Stimulated activated CD4-positive, alpha-beta T cell treated with anti-CD3 and anti-CD28 coated beads, Interleukin-15, amount 100 ng/mL, for 48 hours (primary cell): ENCODE measurements around the gene MACF1.
"Not testable (repeated sequence)": the region's sequence is repeated elsewhere in the genome, so short reads cannot be mapped to it uniquely, and the experiment has no call there.

ENCODE experiments used
- DNase-seq, 2 donors: peaks; one replicate each; pipeline ENCODE4 v3.0.0-alpha.2; 2020; ENCODE audit warnings: low read depth in 2 of 2

MACF1 gene

GRCh38 chr1:39490596-39491145, 286.2 kb downstream of the MACF1 start:
- no peak for DNase-seq

GRCh38 chr1:39491146-39491921, 286.8 kb downstream of the MACF1 start, which contains the start of gene BMP8A:
Gene BMP8A (plus strand): TSS chr1:39491636. CDS start chr1:39491992, 356 bp downstream.
- DNase-seq, result peak; percentile 18 to 54

DNA sequence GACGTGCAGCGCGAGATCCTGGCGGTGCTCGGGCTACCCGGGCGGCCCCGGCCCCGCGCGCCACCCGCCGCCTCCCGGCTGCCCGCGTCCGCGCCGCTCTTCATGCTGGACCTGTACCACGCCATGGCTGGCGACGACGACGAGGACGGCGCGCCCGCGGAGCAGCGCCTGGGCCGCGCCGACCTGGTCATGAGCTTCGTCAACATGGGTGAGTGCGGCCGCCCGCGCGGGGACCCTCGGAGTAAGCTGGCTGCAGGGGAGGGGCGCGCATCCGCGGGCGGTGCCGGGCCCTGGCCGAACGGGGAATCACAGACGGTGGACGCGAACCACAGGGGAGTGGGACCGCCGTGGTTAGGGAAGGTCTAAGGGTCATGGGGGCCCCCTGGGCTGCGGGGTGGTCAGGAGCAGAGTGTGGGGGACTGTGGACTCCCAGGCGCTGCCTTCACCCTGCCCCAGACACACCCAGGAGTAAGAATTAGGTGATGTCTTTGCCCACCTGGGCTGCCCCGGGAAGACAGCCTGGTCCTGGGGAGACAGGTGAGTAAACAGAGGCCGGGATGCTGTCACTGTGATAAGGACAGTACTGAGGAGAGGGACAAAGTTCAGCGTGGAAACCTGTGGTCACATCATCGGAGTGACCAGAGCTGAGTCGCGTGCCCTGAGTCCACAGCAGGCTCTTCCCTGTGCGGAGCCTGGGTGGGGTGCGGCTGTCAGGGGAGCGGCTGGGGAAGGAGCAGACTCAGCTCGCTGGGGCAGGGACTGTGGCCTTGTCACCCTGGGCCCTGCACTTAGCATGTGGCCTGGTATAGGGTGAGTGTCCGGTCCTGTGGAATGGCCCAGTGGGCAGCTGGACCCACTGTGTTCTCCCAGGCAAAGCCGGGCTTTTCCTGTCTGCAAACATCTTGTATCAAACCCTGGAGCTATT, 287.9 kb downstream of the MACF1 start:
- not testable (repeated sequence) for DNase-seq

DNA sequence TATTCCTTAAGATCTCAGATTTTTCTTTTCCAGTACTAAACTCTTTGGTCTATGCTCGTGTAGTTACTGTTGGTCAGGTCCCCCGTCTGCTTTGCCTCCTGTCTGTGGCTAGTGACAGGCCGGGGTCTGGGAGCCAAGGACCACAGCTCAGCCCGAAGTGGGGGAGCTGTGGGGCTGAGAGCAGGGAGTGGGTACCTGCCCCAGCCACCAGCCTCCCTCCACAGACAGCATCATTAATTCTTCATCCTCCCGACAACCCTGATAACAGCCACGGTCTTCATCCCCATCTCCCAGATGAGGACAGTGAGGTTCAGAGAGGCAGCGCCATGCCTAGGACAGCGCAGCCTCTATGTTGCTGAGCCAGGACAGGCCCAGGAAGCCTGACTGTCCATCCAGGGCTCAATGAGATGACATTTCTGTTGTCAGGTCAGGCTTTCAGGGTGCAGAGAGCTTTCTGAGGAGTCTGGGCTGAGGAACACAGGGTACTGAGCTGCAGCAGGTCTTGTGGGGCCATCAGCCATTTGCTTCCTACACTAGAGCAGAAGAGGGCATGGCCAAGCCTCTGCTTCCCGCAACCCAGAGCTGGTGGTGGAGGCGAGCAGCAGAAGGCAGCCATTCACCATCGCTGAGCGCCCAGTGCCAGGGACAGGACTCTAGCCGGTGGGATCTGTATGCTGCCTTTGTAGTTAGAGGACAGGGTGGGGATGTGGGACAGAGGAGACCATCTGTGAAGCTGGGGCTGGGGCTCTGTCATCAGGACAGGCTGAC, 288.7 kb downstream of the MACF1 start:
- DNase-seq, result not testable (repeated sequence)

- DNase-seq, result no peak
Observed at GRCh38 chr1:39494671-39495410, 290.3 kb downstream of the MACF1 start.

GRCh38 chr1:39496520-39496919, 292.0 kb downstream of the MACF1 start:
- DNase-seq, result not testable (repeated sequence)

GRCh38 chr1:39497585-39497984, 293.1 kb downstream of the MACF1 start:
- DNase-seq, result no peak

- not testable (repeated sequence) for DNase-seq
Observed at GRCh38 chr1:39498096-39498710, 293.7 kb downstream of the MACF1 start.

DNA sequence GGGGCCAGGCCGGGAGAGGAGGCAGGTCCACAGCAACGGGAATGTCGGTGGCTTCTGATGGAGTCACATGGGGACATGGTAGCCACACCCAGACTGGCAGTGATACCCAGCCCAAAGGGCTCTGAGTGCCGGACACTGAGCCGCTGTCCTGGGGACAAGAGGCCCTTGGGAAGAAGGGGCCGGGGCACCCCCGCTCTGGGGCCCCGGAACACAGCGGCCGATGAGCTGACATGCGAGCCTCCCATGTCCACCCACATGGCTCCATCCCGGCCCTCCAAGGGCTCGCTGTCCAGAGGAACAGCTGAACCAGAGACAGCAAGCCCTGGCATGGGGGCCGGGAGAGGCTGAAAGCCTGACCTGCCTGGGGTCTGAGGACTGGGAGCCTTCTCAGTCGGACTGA, 294.3 kb downstream of the MACF1 start:
- not testable (repeated sequence) for DNase-seq

- DNase-seq, result no peak
Observed at GRCh38 chr1:39499668-39500067, 295.2 kb downstream of the MACF1 start.

- no peak for DNase-seq
Observed at GRCh38 chr1:39500862-39501389, 296.4 kb downstream of the MACF1 start.

- no peak for DNase-seq
Observed at GRCh38 chr1:39501666-39502065, 297.2 kb downstream of the MACF1 start.

- DNase-seq, result not testable (repeated sequence)
Observed at GRCh38 chr1:39504436-39504835, 299.9 kb downstream of the MACF1 start.

DNA sequence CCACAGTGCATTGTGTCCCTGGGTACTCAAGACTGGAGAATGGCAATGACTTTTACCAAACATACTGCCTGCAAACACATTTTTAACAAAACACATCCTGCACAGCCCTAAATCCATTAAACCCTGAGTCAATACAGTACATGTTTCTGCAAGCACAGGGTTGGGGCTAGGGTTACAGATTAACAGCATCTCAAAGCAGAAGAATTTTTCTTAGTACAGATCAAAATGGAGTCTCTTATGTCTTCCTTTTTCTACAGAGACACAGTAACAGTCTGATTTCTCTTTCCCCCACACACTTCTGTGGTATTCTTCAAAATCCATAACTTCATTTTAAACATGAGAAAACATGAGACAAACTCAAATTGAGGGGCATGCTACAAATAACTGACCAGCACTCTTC, 300.8 kb downstream of the MACF1 start:
- DNase-seq, result no peak

DNA sequence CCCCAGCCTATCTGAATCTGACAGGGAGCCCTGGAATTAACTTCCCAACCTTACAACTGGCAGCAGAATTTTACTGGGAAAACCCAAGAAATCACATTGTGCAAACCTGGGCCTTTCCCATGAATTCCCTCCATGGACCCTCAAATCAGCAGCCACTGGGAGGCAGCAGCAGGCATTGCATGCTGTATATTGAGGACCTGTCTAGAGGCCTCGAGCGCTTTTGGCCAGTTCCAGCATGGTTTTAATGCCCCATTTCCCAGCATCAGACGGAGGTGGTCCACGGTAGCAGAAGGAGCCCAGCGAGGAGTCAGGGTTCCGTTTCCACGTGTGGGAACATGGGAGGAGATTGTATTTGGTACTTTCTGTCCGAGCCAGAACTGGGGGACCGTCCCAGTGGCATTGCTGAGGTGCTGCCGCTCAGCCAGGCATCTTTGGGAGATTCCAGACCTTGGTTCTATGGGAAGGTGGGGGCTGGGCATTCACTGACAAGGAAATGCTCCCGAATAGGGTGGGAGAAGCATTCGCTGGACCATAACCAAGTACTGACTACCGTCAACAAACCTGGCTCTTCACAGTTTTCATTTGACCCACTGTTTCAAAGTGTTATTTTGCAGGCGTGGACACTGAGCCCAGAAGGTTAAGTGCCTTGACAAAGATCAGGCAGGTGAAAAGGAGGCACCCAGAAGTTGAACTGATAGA, 302.9 kb downstream of the MACF1 start:
- no peak for DNase-seq

- no peak for DNase-seq
Observed at GRCh38 chr1:39508266-39508665, 303.8 kb downstream of the MACF1 start.

GRCh38 chr1:39508857-39509305, 304.4 kb downstream of the MACF1 start:
- no peak for DNase-seq

DNA sequence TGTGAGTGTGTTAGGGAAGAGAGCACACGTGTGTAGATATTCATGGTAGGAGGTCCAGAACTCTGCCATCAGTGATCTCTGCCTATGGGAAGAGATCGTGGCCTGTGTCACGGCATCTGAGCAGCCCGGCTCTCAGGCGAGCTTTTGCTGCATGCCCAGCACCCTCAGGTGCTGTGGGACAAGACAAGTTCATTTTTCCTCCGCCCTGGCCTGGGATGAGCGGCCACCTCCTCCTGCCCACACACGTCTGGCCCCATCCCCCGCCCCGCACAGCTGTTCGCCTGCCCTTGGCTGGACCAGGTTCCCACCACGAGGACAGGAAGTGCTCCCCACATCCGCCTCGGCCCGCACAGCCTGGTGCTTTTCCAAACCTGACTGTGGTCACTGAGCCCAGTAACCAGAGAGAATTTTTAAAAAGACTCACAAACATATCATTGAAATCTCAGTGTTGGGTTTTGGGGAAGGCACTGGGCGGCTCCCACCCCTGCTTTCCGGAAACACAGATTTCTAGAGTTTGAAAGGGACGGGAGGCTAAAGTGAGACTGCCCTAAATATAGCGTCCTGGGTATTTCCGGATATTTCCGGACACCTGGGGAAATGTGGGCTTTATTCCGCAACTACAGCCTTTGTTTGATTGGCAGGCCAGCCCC, 305.0 kb downstream of the MACF1 start:
- DNase-seq, result no peak
